ENCODE data around the gene COL18A1.

GRCh38 chr21:45547545-45547900, 142.6 kb downstream of the COL18A1 start:
- TF ChIP-seq CTCF (conservative IDR thresholded peaks at IDR 0.05; ENCODE audit: low read depth, low read length), result no peak
- no peak for TF ChIP-seq EZH2 (IDR thresholded peaks at IDR 0.05; ENCODE audit: borderline replicate concordance, low read depth, low read length, poor library complexity, severe bottlenecking)
